IMR-90 (cell line): Measurements from ENCODE around the gene XRCC3. TPM values are rescaled to one million over a fixed set of nuclear protein-coding genes. Genes with fewer than 3 reads are reported as not detected.

Experiments used
- ATAC-seq: fragments of 200-7000 bp; cut with Tn5 transposase; 2 replicates; pipeline ENCODE4 v1.9.1; 2020; ENCODE audit warnings: low read depth, mild to moderate bottlenecking, moderate library complexity
- BruUV-seq: library from RNA; stranded (reverse); fragments of 400-500 nt; replicated peaks from 2 replicates; lab custom pipeline; 2021; lab: Mats Ljungman, UMichigan
- CTCF ChIA-PET: fragments of 300-600 bp; formaldehyde crosslinking; extraction: SDS; loops from one replicate; lab custom pipeline; 2021; ENCODE audit warnings: antibody characterized with exemption; lab: Yijun Ruan, JAX
- POLR2A ChIA-PET: fragments of 300-600 bp; sonication (Branson Sonifier 250); formaldehyde crosslinking; loops from one replicate; lab custom pipeline; 2022; ENCODE audit warnings: antibody characterized with exemption; ENCODE audit not compliant: unreplicated experiment; lab: Charles Lee
- DNase-seq: peaks from one replicate; pipeline ENCODE4 v3.0.0; 2013
- H2AFZ ChIP-seq: replicated peaks from 2 replicates; pipeline ENCODE3; 2013; ENCODE audit warnings: low read length, mild to moderate bottlenecking; ENCODE audit not compliant: poor library complexity
- H2AK5ac ChIP-seq: 2 replicates; pipeline ENCODE4 v1.6.1; 2013; ENCODE audit warnings: low read depth, low read length, inconsistent platforms
- H2AK9ac ChIP-seq: replicated peaks from 2 replicates; pipeline ENCODE3; 2013; ENCODE audit warnings: mild to moderate bottlenecking, low read depth, low read length, moderate library complexity; ENCODE audit not compliant: poor library complexity
- H2BK120ac ChIP-seq: 2 replicates; pipeline ENCODE4 v1.6.1; 2013; ENCODE audit warnings: low read depth, low read length, inconsistent platforms
- H2BK15ac ChIP-seq: 3 replicates; pipeline ENCODE4 v1.6.1; 2013; ENCODE audit warnings: low read depth, low read length, inconsistent platforms
- H2BK20ac ChIP-seq: 2 replicates; pipeline ENCODE4 v1.6.1; 2013; ENCODE audit warnings: low read depth, mild to moderate bottlenecking, inconsistent platforms, low read length, moderate library complexity
- H2BK5ac ChIP-seq: 2 replicates; pipeline ENCODE4 v1.6.1; 2013; ENCODE audit warnings: mild to moderate bottlenecking, low read depth, low read length, inconsistent platforms; ENCODE audit not compliant: poor library complexity, severe bottlenecking
- H3K14ac ChIP-seq: replicated peaks from 2 replicates; pipeline ENCODE4 v1.6.1; 2013; ENCODE audit warnings: low read depth, low read length, inconsistent platforms
- H3K18ac ChIP-seq: 2 replicates; pipeline ENCODE4 v1.6.1; 2013; ENCODE audit warnings: low read depth, low read length, control low read depth
- H3K23ac ChIP-seq: 2 replicates; pipeline ENCODE4 v1.6.1; 2013; ENCODE audit warnings: low read depth, low read length, inconsistent platforms
- H3K27ac ChIP-seq: 2 replicates; pipeline ENCODE4 v1.5.1; 2013; ENCODE audit warnings: mild to moderate bottlenecking, control low read depth, low read length; ENCODE audit not compliant: insufficient read depth
- H3K27me3 ChIP-seq: 2 replicates; pipeline ENCODE4 v1.6.1; 2013; ENCODE audit warnings: low read length; ENCODE audit not compliant: control insufficient read depth, insufficient read depth
- H3K36me3 ChIP-seq: 2 replicates; pipeline ENCODE4 v1.6.1; 2013; ENCODE audit warnings: low read length, mixed read lengths; ENCODE audit not compliant: control insufficient read depth, insufficient read depth
- H3K4ac ChIP-seq: 2 replicates; pipeline ENCODE4 v1.6.1; 2013; ENCODE audit warnings: low read depth, low read length, inconsistent platforms
- H3K4me1 ChIP-seq: 2 replicates; pipeline ENCODE4 v1.6.1; 2013; ENCODE audit warnings: low read length, mixed read lengths; ENCODE audit not compliant: control insufficient read depth, insufficient read depth
- H3K4me2 ChIP-seq: 2 replicates; pipeline ENCODE4 v1.6.1; 2013; ENCODE audit warnings: low read depth, mild to moderate bottlenecking, control low read depth, low read length, moderate library complexity
- H3K4me3 ChIP-seq: 2 replicates; pipeline ENCODE4 v1.5.1; 2013; ENCODE audit warnings: low read depth, mild to moderate bottlenecking, control low read depth, low read length, moderate library complexity; ENCODE audit not compliant: insufficient read depth
- H3K56ac ChIP-seq: 2 replicates; pipeline ENCODE4 v1.6.1; 2013; ENCODE audit warnings: low read length, inconsistent platforms; ENCODE audit not compliant: insufficient read depth; ENCODE audit errors: extremely low read depth
- H3K79me1 ChIP-seq, 2 experiments: 2 replicates each; pipeline ENCODE4 v1.6.1; 2013; ENCODE audit warnings: low read length in 2 of 2, inconsistent platforms in 1 of 2, low read depth in 1 of 2
- H3K9ac ChIP-seq: 2 replicates; pipeline ENCODE4 v1.6.1; 2013; ENCODE audit warnings: low read depth, low read length, control low read depth
- H3K9me1 ChIP-seq: 2 replicates; pipeline ENCODE4 v1.6.1; 2013; ENCODE audit warnings: low read length, inconsistent platforms; ENCODE audit not compliant: insufficient read depth
- H3K9me3 ChIP-seq: 2 replicates; pipeline ENCODE4 v1.6.1; 2013; ENCODE audit warnings: low read length; ENCODE audit not compliant: control insufficient read depth, insufficient read depth
- H4K20me1 ChIP-seq: 2 replicates; pipeline ENCODE4 v1.6.1; 2013; ENCODE audit warnings: low read length, inconsistent platforms; ENCODE audit not compliant: insufficient read depth
- H4K5ac ChIP-seq: 2 replicates; pipeline ENCODE4 v1.6.1; 2013; ENCODE audit warnings: mild to moderate bottlenecking, low read depth, low read length, control low read depth
- H4K8ac ChIP-seq, 2 experiments: 2 replicates each; pipeline ENCODE4 v1.6.1; 2013; ENCODE audit warnings: low read depth in 2 of 2, low read length in 2 of 2, control low read depth in 1 of 2, inconsistent platforms in 1 of 2
- H4K91ac ChIP-seq: 2 replicates; pipeline ENCODE4 v1.6.1; 2013; ENCODE audit warnings: low read depth, low read length, inconsistent platforms; ENCODE audit not compliant: insufficient read depth
- FOS ChIP-seq: fragments of 150-350 bp; IDR thresholded peaks from 2 replicates; pipeline ENCODE4 v1.6.1; 2016; ENCODE audit warnings: low read depth, low read length
- MAZ ChIP-seq: IDR thresholded peaks from 2 replicates; pipeline ENCODE4 v1.6.1; 2012; ENCODE audit warnings: low read depth, mild to moderate bottlenecking, low read length, improper control_type of control experiment, moderate library complexity, borderline replicate concordance
- POLR2A ChIP-seq: IDR thresholded peaks from 2 replicates; pipeline ENCODE4 v1.6.1; 2012; ENCODE audit warnings: mild to moderate bottlenecking, low read depth, low read length
- RCOR1 ChIP-seq: IDR thresholded peaks from 2 replicates; pipeline ENCODE4 v1.6.1; 2012; ENCODE audit warnings: mild to moderate bottlenecking, low read length, improper control_type of control experiment; ENCODE audit not compliant: insufficient replicate concordance
- WGBS, 2 experiments: methylation state at CpG; one replicate each; pipeline versions ENCODE4 v1.1.5 to v1.1.7; 2013; ENCODE audit warnings: missing lambda C conversion rate in 2 of 2; ENCODE audit not compliant: insufficient read length in 1 of 2; ENCODE audit errors: extremely low coverage in 2 of 2; 5-methylcytosine and 5-hydroxymethylcytosine counted together
- dilution Hi-C: fragments of 300-500 bp; cut with HindIII; formaldehyde crosslinking; loops from one replicate; pipeline ENCODE4 v1.14.3; 2018; ENCODE audit warnings: low sequenced_read_pairs; ENCODE audit not compliant: unreplicated experiment
- in situ Hi-C: fragments of 300-500 bp; cut with MboI; formaldehyde crosslinking; loops from 3 replicates; pipeline ENCODE4 v1.14.3; 2019; ENCODE audit warnings: low sequenced_read_pairs, inconsistent platforms, mixed read lengths
- intact Hi-C: fragments of 100-400 bp; cut with micrococcal nuclease; formaldehyde crosslinking; loops from 2 replicates; pipeline ENCODE4 v1.10.0; 2022
- polyA plus RNA-seq, 3 experiments: library from polyadenylated mRNA; depleted of rRNA; stranded (reverse); fragments of >200 nt; gene quantifications; 2 replicates each; pipeline ENCODE4 v1.2.3, GENCODE V29; 2012; ENCODE audit warnings: low replicate concordance in 1 of 3
- total RNA-seq: library from RNA; depleted of rRNA; stranded (reverse); fragments of >200 nt; gene quantifications from 2 replicates; pipeline ENCODE4 v1.2.3, GENCODE V29; 2012
- TF ChIP-seq, protein P1 (sequence below): fragments of 150-350 bp; IDR thresholded peaks from 2 replicates; pipeline ENCODE4 v1.6.1; 2016; ENCODE audit warnings: low read depth, mild to moderate bottlenecking, low read length, moderate library complexity, borderline replicate concordance

XRCC3 gene
- total and polyA plus RNA-seq, 2 of the 4 experiments (the other 2 are of a cell fraction): 8.1 to 9.5 TPM

DNA sequence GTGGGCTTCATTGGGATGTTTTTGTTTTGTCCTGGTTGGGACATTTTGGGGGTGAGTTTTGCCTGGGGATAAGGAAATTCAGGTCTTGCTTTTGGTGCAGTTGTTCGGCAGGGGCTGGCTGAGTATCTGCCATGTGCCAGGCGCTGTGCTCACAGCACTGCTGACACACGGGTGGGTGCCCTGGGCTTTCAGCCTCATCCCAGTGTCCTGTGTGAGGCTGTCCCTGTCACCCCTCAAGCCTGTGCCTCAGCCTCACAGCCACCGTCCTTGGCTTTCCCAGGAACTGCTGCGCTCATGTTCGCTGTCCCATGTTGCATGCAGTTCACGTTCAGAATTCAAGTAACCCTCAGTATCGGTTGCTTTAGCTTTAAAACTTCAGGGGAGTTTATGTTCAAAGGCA lies 24.9 kb downstream of the XRCC3 start:
- no peak overlapping the region for H2AK9ac ChIP-seq
- peaks cover 48% of the 10 kb centered on the region for H4K20me1 ChIP-seq
- H3K23ac ChIP-seq: 0 out of 2 replicates have a peak overlapping the region, but pooled peaks have one; percentile 16
- H2AK5ac ChIP-seq: no peak overlapping the region
- dilution Hi-C loops: no loop called here
- H3K9me3 ChIP-seq: no peaks in the 10 kb centered on the region
- peaks cover 8% of the 10 kb centered on the region; the same call in 1 of the 2 replicates for H3K9me1 ChIP-seq
- H3K14ac ChIP-seq: no peak overlapping the region
- H4K8ac ChIP-seq: no peak overlapping the region
- no peak overlapping the region for H4K91ac ChIP-seq
- no peak overlapping the region for H2BK120ac ChIP-seq
- H4K5ac ChIP-seq: no peak overlapping the region
- DNase-seq (no peak), ATAC-seq (no peak)
- H2BK20ac ChIP-seq: no peak overlapping the region
- no peak overlapping the region for H2BK15ac ChIP-seq
- no peak overlapping the region for H3K4me3 ChIP-seq
- WGBS, 2 experiments: no CpG with 5 or more reads among the region's 8 CpGs
- in situ Hi-C loops: no loop called here
- no TSS peak for BruUV-seq
- no peak overlapping the region for H3K9ac ChIP-seq
- no peak overlapping the region for H3K4me2 ChIP-seq
- TF ChIP-seq POLR2A (no peak), FOS (no peak), RCOR1 (no peak), MAZ (no peak)
- TF ChIP-seq, protein P1, sequence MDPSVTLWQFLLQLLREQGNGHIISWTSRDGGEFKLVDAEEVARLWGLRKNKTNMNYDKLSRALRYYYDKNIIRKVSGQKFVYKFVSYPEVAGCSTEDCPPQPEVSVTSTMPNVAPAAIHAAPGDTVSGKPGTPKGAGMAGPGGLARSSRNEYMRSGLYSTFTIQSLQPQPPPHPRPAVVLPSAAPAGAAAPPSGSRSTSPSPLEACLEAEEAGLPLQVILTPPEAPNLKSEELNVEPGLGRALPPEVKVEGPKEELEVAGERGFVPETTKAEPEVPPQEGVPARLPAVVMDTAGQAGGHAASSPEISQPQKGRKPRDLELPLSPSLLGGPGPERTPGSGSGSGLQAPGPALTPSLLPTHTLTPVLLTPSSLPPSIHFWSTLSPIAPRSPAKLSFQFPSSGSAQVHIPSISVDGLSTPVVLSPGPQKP: no peak
- H3K27ac ChIP-seq: no peak overlapping the region
- H3K27me3 ChIP-seq: no peaks in the 10 kb centered on the region
- H3K4me1 ChIP-seq: peaks cover 5% of the 10 kb centered on the region
- H2BK5ac ChIP-seq: no peak overlapping the region
- peaks cover 35 to 73% of the 10 kb centered on the region in 2 experiments for H3K79me1 ChIP-seq
- intact Hi-C loops: no loop called here
- no peak overlapping the region for H2AFZ ChIP-seq
- H3K56ac ChIP-seq: 0 out of 2 replicates have a peak overlapping the region, but pooled peaks have one; percentile 3
- no peak overlapping the region for H3K18ac ChIP-seq
- CTCF ChIA-PET: no interaction called here
- POLR2A ChIA-PET: no interaction called here
- no peak overlapping the region for H3K4ac ChIP-seq
- peaks cover 53% of the 10 kb centered on the region for H3K36me3 ChIP-seq
